Tongue (tissue), 2 donors: ENCODE data around the gene TMC5. TPM values are rescaled to one million over a fixed set of nuclear protein-coding genes. Genes with fewer than 3 reads are reported as not detected.
"Not testable (repeated sequence)": the region's sequence is repeated elsewhere in the genome, so short reads cannot be mapped to it uniquely, and the experiment has no call there.

Experiments
- DNase-seq: peaks from one replicate; pipeline ENCODE4 v3.0.0-alpha.2; 2015
- total RNA-seq: library from RNA; depleted of rRNA; stranded (reverse); fragments of >200 nt; gene quantifications from one replicate; pipeline ENCODE4 v1.2.3, GENCODE V29; 2014

Gene TMC5, protein sequence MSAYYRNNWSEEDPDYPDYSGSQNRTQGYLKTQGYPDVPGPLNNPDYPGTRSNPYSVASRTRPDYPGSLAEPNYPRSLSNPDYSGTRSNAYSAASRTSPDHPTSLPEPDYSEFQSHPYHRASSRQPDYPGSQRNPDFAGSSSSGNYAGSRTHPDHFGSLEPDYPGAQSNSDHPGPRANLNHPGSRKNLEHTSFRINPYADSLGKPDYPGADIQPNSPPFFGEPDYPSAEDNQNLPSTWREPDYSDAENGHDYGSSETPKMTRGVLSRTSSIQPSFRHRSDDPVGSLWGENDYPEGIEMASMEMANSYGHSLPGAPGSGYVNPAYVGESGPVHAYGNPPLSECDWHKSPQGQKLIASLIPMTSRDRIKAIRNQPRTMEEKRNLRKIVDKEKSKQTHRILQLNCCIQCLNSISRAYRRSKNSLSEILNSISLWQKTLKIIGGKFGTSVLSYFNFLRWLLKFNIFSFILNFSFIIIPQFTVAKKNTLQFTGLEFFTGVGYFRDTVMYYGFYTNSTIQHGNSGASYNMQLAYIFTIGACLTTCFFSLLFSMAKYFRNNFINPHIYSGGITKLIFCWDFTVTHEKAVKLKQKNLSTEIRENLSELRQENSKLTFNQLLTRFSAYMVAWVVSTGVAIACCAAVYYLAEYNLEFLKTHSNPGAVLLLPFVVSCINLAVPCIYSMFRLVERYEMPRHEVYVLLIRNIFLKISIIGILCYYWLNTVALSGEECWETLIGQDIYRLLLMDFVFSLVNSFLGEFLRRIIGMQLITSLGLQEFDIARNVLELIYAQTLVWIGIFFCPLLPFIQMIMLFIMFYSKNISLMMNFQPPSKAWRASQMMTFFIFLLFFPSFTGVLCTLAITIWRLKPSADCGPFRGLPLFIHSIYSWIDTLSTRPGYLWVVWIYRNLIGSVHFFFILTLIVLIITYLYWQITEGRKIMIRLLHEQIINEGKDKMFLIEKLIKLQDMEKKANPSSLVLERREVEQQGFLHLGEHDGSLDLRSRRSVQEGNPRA
- total RNA-seq, result 0.72 TPM

DNA sequence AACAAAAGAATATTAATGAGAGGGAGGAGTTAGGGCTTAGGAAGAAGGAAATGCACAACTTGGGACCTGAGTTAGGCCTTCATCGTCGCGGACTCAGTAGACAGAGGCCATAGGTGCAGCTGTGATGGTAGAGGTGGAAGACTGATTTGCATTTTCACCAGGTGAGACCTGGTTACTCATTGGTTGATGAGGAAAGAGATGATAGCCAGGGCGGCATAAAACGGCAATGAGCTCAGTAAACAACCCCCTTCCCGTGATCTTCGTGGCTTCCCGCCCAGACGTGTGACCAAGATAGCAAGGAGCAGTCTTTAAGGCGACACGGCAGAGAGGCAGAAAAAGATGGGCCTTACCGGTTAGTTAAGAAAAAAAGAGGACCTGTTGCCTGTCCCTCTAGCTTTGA lies at the start of gene TMC5:
TSS of gene TMC5 (plus strand) at position 244 of the 400 bp plus-strand sequence. CDS start 22,156 bp downstream, outside the sequence.
- DNase-seq, result no peak

DNA sequence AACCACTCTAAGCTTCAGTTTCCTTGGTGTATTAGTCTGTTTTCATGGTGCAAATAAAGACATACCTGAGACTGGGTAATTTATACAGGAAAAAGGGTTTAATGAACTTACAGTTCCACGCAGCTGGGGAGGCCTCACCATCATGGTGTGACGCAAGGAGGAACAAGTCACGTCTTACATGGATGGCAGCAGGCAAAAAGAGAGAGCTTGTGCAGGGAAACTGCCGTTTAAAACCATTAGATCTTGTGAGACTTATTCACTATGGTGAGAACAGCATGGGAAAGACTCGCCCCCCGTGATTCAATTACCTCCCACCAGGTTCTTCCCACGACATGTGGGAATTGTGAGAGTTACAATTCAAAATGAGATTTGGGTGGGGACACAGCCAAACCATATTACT lies 45.1 kb upstream of the TMC5 start:
- not testable (repeated sequence) for DNase-seq

DNA sequence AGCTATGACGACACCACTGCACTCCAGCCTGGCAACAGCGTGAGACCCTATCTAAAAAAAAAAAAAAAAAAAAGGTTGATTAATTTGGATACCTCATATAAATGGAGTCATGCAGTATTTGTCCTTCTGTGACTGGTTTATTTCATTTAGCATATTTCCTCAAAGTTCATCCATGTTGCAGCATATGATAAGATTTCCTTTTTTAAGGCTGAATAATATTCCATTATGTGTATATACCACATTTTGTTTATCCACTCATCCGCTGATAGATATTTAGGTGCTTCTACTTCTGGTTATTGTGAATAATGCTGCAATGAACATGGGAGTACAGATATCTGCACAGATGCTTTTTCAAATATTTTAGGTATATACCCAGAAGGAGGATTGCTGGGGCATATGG lies 43.3 kb upstream of the TMC5 start:
- no peak for DNase-seq

DNA sequence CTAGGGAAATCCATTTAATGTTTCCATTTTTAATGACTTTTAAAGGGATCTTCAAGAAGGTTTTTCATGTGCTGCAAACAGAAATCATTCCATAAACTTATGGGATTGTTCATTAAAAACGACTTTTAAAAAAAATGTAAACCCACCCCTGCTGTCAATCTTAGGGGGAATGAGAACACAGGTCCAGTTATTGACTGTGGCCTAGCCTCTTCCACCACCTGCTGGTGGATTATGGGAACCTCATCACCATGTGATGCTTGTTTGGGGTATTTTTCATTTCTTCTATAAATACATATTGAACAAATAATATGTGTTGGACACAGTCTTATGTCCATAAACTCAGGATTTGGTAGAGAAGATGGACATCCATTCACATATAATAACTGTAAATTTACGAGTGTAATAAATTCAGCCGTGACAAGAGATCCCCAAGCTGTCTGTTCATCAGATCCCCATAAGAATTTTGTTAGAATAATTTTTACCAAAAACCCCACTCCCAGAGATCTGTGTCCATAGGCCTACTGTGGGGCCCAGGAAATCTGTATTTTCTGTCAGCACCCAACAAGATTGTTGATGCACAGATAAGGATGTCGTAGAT lies 42.0 kb upstream of the TMC5 start:
- DNase-seq, result peak; percentile 77

DNA sequence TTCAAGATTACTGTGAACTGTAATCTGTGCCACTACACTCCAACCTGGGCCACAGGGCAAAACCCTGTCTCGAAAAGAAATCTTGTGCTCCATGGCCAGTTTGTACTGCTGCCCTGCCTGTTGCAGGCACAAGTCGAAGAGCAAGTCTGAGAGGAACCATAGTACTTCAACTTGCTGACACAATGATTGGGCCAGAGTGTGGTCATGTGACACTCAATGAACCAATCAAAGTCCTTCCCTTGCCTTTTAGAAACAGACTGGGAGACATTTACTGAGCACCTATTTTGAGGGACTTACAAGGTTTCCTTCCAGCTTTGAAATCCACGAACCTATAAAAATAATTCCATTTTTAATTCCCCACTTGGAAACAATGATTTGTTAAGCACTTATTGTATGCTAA lies 39.8 kb upstream of the TMC5 start:
- DNase-seq, result no peak

DNA sequence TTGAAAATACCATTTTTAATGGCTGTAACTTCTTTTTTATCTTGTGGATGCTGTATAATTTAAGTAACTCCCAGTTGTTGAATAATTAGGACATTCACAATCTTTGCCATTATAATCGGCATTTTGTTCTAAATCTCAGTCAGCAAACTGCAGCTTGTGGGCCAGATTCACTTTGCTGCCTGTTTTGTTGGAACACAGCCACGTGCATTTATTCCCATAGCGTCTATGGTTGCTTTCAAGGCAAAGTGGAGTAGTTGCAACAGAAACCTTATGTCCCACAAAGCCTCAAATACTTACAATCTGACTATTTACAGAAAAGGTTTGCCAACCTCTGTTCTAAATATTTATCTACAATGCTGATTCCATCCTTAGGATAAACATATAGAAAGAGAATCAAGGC lies 39.2 kb upstream of the TMC5 start:
- DNase-seq, result no peak

DNA sequence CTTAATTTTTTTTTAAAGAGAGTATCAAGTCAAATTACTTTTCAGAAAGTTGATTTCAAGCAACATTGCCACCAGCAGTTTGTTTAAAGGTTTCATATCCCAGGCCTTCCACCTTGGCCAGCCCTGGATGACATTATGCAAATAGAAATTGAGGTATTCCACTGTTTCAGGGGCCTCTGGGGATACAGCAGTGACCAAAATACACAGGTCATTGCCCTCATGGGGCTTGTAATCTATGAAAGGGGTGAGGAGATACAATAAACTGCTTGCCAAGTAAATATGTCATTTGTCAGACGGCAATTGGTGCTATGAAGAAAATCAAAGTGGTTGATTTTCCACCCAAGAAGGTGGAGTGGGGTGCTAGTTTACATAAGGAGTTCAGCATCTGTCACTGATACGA lies 37.8 kb upstream of the TMC5 start:
- DNase-seq, result no peak

DNA sequence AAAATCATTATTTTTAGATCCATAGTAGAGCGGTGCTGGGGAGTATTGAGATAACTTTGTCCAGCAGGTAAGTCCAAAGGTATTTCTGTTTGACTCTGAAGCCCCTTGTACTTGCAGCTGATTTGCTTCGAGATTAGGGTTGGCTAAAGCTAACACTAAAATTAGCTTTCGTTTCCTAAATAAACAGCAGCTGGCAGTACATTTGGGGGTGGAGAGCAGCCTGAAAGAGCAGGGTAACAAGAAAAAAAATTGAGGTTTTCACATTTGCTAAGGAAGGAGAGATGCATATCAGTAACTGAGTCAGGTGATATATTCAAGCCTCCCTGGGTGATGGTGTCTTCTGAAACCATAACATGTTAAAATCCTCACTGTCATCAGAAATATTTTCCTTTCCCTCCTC lies 37.4 kb upstream of the TMC5 start:
- DNase-seq, result no peak

DNA sequence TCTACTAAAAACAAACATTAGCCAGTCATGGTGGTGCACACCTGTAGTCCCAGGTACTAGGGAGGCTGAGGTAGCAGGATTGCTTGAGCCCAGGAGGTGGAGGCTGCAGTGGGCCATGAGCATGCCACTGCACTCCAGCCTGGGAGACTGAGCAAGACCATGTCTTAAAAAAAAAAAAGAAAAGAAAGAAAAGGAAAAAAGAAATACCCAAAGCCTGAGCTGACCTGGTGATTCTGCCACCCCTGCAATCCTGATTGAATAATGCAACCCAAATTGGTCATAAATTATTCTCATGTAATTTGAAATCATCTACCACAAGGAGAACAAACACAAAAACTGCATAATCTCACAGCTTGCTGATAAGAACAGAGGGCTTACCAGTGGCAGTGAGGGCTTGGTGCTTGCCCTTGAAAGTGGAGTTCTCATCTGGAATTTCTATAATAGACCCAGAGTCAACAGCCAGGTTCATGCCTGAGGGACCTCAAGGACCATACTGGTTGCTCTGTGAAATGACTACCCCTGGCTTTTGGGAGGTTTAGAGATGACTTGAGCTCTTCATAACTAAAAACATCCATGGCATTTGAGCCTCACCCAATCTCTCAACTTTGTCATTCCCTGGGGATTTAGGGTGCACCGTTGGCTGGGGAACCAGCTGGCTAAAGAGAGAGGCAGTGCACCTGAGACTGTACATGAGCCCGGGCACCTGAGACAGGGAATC lies 35.4 kb upstream of the TMC5 start:
- no peak for DNase-seq

DNA sequence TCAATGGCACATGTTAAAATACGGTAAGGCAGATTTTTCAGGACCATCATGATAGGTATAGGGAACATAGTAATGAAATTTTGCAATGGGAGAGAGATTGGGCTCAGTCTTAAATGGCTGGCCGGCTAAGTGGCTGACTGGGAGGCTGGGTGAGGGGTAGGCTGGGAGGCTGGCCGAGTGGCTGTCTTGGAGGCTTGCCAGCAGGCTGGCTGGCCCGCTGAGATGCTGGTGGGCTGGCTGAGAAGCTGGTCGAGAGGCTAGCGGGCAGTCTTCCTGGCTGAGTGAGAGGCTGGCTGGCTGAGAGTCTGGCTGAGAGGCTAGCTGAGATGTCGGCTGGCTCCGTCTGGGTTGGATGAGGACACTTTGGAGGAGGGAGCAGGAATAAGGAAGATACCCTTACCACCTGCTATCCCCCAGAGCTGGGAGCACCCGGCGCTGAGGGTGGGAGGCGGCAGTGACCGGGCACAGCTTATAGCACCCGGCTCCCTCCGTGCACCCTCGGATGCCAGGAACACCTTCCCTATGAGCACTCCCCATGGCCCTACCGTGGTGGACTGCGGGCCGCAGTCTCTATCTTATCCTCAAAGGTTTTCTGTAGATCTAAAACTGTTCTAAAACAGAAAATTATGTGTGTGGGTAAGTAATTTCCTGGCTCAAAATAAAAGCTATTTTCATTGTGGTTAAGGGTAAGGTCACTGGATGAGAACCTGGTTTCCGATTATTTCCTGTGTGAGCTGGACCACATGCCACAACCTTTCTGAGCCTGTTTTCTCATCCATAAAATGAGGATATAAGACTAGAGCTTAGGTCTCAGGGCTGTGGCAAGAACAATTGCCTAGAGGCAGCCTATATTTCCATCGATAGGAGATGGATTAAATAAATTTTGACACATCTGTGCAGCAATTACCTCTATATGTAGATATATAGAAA lies 34.5 kb upstream of the TMC5 start:
- DNase-seq, result no peak

DNA sequence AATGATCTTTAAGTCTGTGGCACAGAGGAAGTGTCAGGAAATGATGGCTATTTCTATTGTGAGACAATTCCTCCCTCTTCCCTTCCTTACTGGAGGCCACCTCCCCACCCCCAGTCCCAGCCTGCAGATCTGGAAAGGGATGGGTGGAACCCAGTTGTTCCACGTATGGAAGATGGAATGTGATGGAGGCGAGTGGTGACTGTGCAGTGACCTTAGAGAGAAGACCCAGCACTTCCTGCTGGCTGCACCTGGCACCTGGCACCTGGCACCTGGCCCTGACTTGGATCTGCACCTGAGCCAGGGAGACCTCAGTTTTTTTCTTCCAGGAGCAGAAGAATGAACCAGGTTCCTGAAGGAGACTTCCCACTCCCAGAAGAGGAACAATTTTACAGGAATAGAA lies 33.0 kb upstream of the TMC5 start:
- no peak for DNase-seq

DNA sequence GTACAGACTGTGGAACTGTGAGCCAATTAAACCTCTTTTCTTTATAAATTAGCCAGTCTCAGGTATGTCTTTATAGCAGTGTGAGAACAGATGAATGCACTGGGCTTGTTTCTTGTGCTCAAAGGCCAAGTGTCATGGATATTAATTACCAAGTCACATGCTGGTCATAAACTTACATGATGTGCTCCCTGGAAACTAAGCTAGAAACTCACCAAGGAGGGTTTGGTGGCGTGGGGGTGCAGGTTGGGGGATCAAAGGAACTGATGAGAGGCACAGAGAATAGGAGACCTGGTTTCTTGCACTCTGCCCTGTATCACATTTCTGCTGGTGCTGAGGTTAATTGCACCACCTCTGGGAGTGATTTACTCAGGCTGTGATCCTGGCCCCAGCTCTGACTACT lies 31.2 kb upstream of the TMC5 start:
- no peak for DNase-seq

DNA sequence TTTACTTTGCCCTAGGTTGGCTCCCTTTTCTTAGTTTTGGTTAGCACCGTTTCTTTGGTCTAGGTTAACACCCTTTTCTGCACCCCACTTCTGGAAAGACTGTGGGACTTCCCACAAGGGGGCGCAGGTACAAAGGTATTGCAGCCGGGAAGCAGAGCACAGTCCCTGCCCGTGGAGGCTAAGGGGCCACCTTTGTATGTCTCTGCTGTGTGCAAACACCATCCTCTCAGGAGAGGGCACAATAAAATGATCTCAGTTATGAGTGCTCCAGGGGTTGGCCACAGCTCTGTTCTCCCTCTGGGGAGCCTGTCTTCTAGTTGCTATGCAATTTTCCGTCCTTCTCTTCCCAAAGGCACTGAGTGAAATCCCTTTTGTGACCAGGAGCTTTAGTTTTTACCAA lies 28.4 kb upstream of the TMC5 start:
- peak; percentile 49 for DNase-seq

DNA sequence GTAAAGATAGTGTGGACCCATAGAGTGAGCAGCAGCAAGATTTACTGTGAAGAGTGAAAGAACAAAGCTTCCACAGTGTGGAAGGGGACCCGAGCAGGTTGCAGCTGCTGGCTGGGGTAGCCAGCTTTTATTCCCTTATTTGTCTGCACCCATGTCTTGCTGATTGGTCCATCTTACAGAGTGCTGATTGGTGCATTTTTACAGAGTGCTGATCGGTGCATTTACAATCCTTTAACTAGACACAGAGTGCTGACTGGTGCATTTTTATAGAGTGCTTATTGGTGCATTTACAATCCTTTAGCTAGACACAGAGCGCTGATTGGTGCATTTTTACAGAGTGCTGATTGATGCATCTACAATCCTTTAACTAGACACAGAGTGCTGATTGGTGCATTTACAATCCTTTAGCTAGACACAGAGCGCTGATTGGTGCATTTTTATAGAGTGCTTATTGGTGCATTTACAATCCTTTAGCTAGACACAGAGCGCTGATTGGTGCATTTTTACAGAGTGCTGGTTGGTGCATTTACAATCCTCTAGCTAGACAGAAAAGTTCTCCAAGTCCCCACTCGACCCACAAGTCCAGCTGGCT lies 26.4 kb upstream of the TMC5 start:
- DNase-seq, result not testable (repeated sequence)

DNA sequence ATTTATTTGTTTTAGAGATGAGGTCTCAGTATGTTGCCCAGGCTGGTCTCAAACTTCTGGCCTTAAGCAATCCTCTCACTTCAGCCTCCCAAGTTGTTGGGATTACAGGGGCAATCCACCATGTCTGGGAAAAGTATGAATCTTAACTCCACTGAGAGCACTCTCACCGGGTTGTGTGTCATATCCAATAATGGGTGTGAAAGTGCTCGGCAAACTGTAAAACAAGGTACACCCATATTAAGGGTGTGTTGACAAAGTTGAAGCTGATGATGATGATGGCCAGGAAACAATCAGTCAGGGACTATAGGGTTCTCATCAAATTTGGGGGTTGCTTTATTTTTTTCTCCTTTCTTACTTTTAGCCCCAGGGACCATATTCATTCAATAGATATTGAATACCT lies 25.3 kb upstream of the TMC5 start:
- DNase-seq, result no peak

DNA sequence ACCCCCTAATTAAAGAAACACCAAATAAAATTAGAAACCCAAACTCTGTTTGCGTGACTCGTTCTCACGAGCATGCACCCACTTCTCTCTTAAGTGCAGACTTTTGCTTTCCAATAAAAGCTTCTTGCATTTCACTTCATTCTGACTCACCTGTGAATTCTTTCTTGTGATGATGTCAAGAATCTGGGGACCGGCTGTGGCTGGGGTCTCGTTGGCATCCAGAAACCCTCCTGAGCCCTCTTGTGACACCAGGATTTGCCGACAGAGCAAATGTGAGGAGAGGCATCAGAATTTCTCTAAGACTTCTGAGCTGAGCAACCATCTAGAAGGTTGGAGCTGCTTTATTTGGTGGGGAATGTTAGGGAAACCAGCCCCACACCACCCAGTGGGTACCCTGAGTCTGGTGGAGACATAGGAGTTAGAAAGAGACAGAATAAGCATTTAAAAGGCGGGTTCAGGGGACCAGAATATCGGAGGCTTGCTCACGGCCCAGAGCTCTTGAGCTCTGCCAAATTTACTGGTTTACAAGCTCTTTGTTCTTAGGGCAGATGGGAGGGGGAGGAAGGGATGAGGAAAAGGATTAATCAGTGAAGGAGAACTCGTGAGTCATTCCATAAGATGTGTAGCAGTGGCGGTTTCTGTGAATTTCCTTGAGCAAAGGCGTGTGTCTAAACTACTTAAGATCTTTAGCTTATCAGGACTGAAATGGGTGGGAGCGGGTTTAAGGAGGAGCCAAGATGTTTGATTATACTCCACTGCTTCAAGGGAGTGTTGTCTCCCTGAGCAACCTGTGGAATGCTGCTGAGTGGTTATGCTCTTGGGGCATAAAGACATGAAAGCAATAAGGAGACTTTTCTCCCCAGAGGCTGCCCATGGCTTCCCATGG lies 24.2 kb upstream of the TMC5 start:
- peak; percentile 20 for DNase-seq

DNA sequence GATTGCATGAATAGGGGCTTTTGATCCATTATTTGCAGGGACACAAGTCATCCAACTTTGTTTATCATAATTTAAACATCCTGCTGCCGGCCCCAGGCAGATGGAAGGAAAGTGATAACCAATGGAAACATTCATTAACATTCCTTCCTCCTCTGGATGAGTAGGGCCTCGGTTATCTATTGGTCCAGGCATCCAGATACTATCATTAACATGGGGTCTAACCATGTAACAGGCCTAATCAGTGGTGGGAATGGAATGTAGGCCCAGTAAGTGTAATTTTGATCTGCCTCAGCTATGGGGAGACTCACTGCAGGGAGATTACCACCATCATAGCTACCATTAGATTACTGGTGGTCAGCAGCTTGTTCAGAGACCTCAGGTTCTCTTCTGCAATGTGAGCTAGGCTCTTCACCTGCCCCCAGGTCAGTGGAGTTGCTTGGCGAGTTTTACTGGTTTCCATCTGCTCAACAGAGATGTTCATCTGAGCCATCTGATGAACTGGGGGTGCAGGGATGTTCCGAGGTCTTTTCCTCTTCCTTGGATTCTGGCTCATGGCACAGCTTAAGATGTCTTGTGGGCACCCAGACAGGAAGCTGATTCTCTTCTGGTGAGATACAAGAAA lies 21.9 kb upstream of the TMC5 start:
- DNase-seq, result not testable (repeated sequence)

DNA sequence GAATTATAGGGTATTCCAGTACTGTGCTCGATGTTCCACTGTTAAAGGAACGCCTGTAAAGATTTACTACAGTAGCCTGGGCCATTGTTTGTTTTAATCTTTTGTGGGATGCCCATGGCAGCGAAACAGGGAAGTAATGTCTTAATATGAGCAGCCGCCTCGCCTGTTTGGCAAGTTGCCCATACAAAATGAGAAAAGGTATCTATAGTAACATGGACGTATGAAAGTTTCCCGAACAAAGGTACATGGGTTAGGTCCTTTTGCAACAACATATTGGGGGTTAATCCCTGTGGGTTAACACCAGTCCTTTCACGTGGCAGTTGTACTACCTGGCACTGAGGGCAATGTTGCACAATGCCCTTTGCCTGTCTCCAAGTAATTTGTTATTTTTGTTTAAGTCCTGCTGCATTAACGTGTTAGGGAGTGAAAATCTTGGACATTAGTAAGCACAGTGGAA lies 21.1 kb upstream of the TMC5 start:
- peak; percentile 42 for DNase-seq

DNA sequence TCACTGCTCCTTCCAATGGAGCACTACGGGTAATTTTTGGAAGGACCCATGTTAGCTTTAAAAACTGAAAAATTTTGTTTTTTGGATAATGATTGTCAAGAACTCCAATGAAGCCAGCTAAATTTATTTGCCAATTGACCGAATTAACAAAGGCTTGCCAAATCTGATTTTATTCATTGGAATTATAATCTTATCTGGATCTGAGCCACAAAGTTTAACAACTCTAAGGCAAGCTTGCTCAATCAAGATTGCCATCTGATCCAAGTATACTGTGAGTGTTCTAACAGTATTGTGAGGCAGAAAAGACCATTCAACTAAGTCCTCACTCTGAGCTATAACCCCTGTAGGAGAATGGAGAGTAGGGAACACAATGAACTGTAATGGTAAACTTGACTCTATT lies 20.3 kb upstream of the TMC5 start:
- not testable (repeated sequence) for DNase-seq
